Ishikawa (cell line): ENCODE results near the gene CEP164.

Experiments
- CEBPB ChIP-seq: IDR thresholded peaks from 2 replicates; pipeline ENCODE4 v1.6.1; 2012
- CREB1 ChIP-seq: IDR thresholded peaks from 2 replicates; pipeline ENCODE4 v1.6.1; 2012; ENCODE audit warnings: low read depth
- EGR1 ChIP-seq: IDR thresholded peaks from 2 replicates; pipeline ENCODE4 v1.6.1; 2012
- EP300 ChIP-seq: IDR thresholded peaks from 2 replicates; pipeline ENCODE4 v1.6.1; 2012; ENCODE audit warnings: borderline replicate concordance
- FOXM1 ChIP-seq: IDR thresholded peaks from 2 replicates; pipeline ENCODE4 v1.6.1; 2012; ENCODE audit warnings: low read depth, borderline replicate concordance
- NFIC ChIP-seq: IDR thresholded peaks from 2 replicates; pipeline ENCODE4 v1.6.1; 2012
- RAD21 ChIP-seq: IDR thresholded peaks from 2 replicates; pipeline ENCODE4 v1.6.1; 2012; ENCODE audit warnings: low read depth
- REST ChIP-seq: IDR thresholded peaks from 2 replicates; pipeline ENCODE4 v1.6.1; 2012; ENCODE audit warnings: low read depth, mild to moderate bottlenecking
- TAF1 ChIP-seq: IDR thresholded peaks from 2 replicates; pipeline ENCODE4 v1.6.1; 2012; ENCODE audit warnings: low read depth, mild to moderate bottlenecking
- TCF12 ChIP-seq: IDR thresholded peaks from 2 replicates; pipeline ENCODE4 v1.6.1; 2012; ENCODE audit warnings: low read depth
- TEAD4 ChIP-seq: IDR thresholded peaks from 2 replicates; pipeline ENCODE4 v1.6.1; 2012
- USF1 ChIP-seq: IDR thresholded peaks from 2 replicates; pipeline ENCODE4 v1.6.1; 2012
- YY1 ChIP-seq: IDR thresholded peaks from 2 replicates; pipeline ENCODE4 v1.6.1; 2012; ENCODE audit warnings: low read depth
- ZBTB7A ChIP-seq: IDR thresholded peaks from 2 replicates; pipeline ENCODE4 v1.6.1; 2012; ENCODE audit warnings: low read depth
- TF ChIP-seq, protein P1 (sequence below): IDR thresholded peaks from 2 replicates; pipeline ENCODE4 v1.6.1; 2012

The CEP164 gene

DNA sequence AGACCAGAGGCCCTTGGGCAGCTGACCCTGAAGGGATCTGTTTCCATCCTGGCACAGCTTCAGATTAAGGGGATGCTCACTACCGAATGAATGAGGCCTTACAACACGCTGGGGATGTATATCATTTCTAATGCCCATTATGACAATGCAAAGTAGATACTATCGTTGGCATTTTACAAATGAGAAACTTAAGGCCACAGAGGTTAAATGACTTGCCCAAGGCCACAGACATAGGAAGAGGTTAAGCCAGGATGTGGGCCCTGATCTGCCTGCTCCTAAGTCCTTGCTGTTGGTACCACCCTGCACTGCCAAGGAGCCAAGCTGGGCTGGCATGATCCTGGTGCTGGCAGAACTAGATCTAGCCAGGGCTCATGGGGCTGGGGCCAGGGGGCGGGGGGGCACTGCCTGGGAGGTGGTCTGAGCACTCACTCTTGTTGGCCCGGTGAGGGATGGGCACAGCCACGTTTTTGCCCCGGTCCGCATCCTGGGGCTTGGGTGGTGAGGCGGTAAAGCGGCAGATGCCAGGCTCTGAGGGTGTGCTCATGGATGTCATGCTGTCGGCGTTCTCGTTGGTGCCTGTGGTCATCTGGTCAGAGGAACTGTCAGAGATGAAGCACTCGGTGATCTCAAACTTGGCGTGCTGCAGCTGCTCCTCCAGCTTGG lies 102.8 kb downstream of the CEP164 start:
- TF ChIP-seq YY1, result no peak
- no peak for TF ChIP-seq REST
- no peak for TF ChIP-seq NFIC
- TF ChIP-seq FOXM1, result no peak

- TF ChIP-seq TAF1 (no peak), TEAD4 (no peak), YY1 (no peak), CREB1 (no peak), EP300 (no peak), USF1 (no peak), NFIC (no peak), ZBTB7A (no peak), FOXM1 (no peak), TCF12 (no peak), EGR1 (no peak)
- TF ChIP-seq, protein P1, sequence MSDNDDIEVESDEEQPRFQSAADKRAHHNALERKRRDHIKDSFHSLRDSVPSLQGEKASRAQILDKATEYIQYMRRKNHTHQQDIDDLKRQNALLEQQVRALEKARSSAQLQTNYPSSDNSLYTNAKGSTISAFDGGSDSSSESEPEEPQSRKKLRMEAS, result no peak
Observed at GRCh38 chr11:117431436-117431835, 103.8 kb downstream of the CEP164 start.

- TF ChIP-seq REST (no peak), NFIC (no peak), EP300 (no peak), RAD21 (no peak), FOXM1 (no peak), TAF1 (no peak)
Observed at GRCh38 chr11:117433717-117434116, 106.1 kb downstream of the CEP164 start.

- TF ChIP-seq TAF1 (no peak), EP300 (no peak), USF1 (no peak)
Observed at GRCh38 chr11:117434481-117434880, 106.8 kb downstream of the CEP164 start.

- TF ChIP-seq, protein P1, result no peak
- TF ChIP-seq TCF12 (no peak), CREB1 (no peak), TAF1 (no peak), TEAD4 (no peak), YY1 (no peak), FOXM1 (no peak), REST (no peak), RAD21 (no peak), CEBPB (no peak), EGR1 (no peak), EP300 (no peak), USF1 (no peak)
Observed at GRCh38 chr11:117435326-117435725, 107.7 kb downstream of the CEP164 start.
